ENCODE results near the gene TMEM190. TPM values are rescaled to one million over a fixed set of nuclear protein-coding genes. Genes with fewer than 3 reads are reported as not detected.
"Not testable (repeated sequence)": the region's sequence is repeated elsewhere in the genome, so short reads cannot be mapped to it uniquely, and the experiment has no call there.

The TMEM190 gene
- total and polyA plus RNA-seq, 7 donors: 0.26 TPM; not detected in 6

DNA sequence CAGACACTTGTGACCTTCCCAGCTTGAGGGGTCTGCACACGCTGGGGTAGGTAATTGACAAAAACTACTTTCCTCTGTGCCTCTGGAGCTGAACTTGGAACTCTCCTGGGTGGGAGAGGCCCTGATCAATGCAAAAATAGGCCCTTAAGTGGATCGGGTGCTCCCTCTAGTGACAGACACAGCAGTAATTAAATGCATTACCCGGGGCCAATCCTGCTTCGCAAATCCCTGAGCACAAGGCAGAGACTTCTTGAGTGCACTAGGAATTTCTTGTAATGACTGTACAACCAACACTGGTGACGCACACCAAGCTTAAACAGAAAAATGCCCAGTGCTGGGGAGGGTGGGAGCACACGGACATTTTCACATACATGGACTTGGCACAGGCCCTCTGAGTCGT is 41.6 kb downstream of the TMEM190 start:
- Histone ChIP-seq H3K4me3 (no peak overlapping the region), H3K36me3 (no peaks in the 10 kb centered on the region), H3K9me3 (no peaks in the 10 kb centered on the region), H3K4me1 (no peaks in the 10 kb centered on the region), H3K27me3 (peaks cover 0 to 12% (median 0%) of the 10 kb centered on the region in 3 donors), H3K27ac (no peak overlapping the region)
- 6 to 27% methylated on average over 7 of the region's 7 CpGs for WGBS, 2 donors
- DNase-seq: no peak
- intact Hi-C loops (cut with DNase I): loop anchor here (10.0 kb wide), 1 partner anchor 273 kb away; the partner anchor contains the start of gene TNNT1
- TF ChIP-seq, protein P1, sequence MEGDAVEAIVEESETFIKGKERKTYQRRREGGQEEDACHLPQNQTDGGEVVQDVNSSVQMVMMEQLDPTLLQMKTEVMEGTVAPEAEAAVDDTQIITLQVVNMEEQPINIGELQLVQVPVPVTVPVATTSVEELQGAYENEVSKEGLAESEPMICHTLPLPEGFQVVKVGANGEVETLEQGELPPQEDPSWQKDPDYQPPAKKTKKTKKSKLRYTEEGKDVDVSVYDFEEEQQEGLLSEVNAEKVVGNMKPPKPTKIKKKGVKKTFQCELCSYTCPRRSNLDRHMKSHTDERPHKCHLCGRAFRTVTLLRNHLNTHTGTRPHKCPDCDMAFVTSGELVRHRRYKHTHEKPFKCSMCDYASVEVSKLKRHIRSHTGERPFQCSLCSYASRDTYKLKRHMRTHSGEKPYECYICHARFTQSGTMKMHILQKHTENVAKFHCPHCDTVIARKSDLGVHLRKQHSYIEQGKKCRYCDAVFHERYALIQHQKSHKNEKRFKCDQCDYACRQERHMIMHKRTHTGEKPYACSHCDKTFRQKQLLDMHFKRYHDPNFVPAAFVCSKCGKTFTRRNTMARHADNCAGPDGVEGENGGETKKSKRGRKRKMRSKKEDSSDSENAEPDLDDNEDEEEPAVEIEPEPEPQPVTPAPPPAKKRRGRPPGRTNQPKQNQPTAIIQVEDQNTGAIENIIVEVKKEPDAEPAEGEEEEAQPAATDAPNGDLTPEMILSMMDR (IDR thresholded peaks at IDR 0.05): peak; percentile 8 to 53 (median 42)
- TF ChIP-seq POLR2AphosphoS5 (IDR thresholded peaks at IDR 0.05): no peak

GRCh38 chr19:55419103-55419502 is 42.5 kb downstream of the TMEM190 start:
- intact Hi-C loops (cut with DNase I): loop anchor here (10.0 kb wide), 1 partner anchor 274 kb away; the partner anchor contains the start of gene TNNT1
- no peaks in the 10 kb centered on the region for H3K36me3 ChIP-seq
- TF ChIP-seq, protein P1 (IDR thresholded peaks at IDR 0.05): no peak
- TF ChIP-seq EP300 (IDR thresholded peaks at IDR 0.05) (no peak), POLR2AphosphoS5 (IDR thresholded peaks at IDR 0.05) (no peak), POLR2A (IDR thresholded peaks at IDR 0.05) (no peak)
- no peaks in the 10 kb centered on the region for H3K9me3 ChIP-seq
- peaks cover 0 to 18% (median 3%) of the 10 kb centered on the region in 3 donors for H3K27me3 ChIP-seq
- H3K4me3 ChIP-seq: no peak overlapping the region
- WGBS, 2 donors: 51 to 58% methylated on average over 5 of the region's 5 CpGs
- H3K4me1 ChIP-seq: no peaks in the 10 kb centered on the region
- DNase-seq: no peak
- no peak overlapping the region for H3K27ac ChIP-seq

GRCh38 chr19:55419624-55420236 is 43.1 kb downstream of the TMEM190 start:
- intact Hi-C loops (cut with DNase I): loop anchor here (10.0 kb wide), 1 partner anchor 275 kb away; the partner anchor contains the start of gene TNNT1
- H3K27ac ChIP-seq: no peak overlapping the region
- no peaks in the 10 kb centered on the region for H3K9me3 ChIP-seq
- H3K4me3 ChIP-seq: no peak overlapping the region
- TF ChIP-seq POLR2AphosphoS5 (IDR thresholded peaks at IDR 0.05) (no peak), EP300 (IDR thresholded peaks at IDR 0.05) (no peak), POLR2A (IDR thresholded peaks at IDR 0.05) (no peak)
- TF ChIP-seq, protein P1 (IDR thresholded peaks at IDR 0.05): no peak
- no peaks in the 10 kb centered on the region for H3K36me3 ChIP-seq
- no peaks in the 10 kb centered on the region for H3K4me1 ChIP-seq
- no peak for DNase-seq
- peaks cover 0 to 24% (median 9%) of the 10 kb centered on the region in 3 donors for H3K27me3 ChIP-seq
- WGBS, 2 donors: 66 to 82% methylated on average over 5 of the region's 5 CpGs

DNA sequence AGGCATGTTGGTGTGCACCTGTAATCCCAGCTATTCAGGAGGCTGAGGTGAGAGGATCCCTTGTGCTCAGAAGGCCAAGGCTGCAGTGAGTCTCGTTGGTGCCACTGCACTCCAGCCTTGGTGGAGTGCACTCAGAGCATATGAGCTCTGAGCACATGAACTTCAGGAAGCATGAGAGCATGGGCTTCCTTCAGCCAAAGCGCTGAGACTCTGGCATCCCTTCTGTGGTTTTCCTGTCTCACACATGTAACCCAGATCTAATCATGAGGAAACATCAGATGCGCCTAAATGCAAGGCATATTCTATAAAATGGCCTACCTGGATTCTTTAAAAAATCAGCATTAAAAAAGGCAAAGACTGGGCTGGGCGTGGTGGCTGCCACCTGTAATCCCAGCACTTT is 44.7 kb downstream of the TMEM190 start:
- peaks cover 0 to 24% (median 11%) of the 10 kb centered on the region in 3 donors for H3K27me3 ChIP-seq
- WGBS, 2 donors: 42 to 66% methylated on average over 4 of the region's 4 CpGs
- H3K4me3 ChIP-seq; H3K27ac ChIP-seq; DNase-seq; intact Hi-C loops (cut with DNase I); H3K36me3 ChIP-seq; H3K4me1 ChIP-seq; H3K9me3 ChIP-seq: not testable (repeated sequence)

- no peak for DNase-seq
- Histone ChIP-seq H3K4me3 (no peak overlapping the region), H3K4me1 (no peaks in the 10 kb centered on the region), H3K27me3 (peaks cover 0 to 33% (median 18%) of the 10 kb centered on the region in 3 donors), H3K9me3 (no peaks in the 10 kb centered on the region), H3K27ac (no peak overlapping the region), H3K36me3 (no peaks in the 10 kb centered on the region)
- WGBS, 2 donors: 69 to 79% methylated on average over 13 of the region's 13 CpGs
- intact Hi-C loops (cut with DNase I): no loop called here
- TF ChIP-seq, protein P1 (IDR thresholded peaks at IDR 0.05): no peak
- TF ChIP-seq POLR2AphosphoS5 (IDR thresholded peaks at IDR 0.05) (no peak), EP300 (IDR thresholded peaks at IDR 0.05) (no peak), POLR2A (IDR thresholded peaks at IDR 0.05) (no peak)
These were observed 46.8 kb downstream of the TMEM190 start for GRCh38 chr19:55423225-55424005.

All from sigmoid colon (tissue), 7 donors.